Neural progenitor cell (in vitro differentiated cells): Measurements from ENCODE around the gene CDC37L1.

ENCODE experiments used
- CTCF ChIP-seq: fragments of 200-600 bp; sonication (generic); IDR thresholded peaks from 2 replicates; pipeline ENCODE4 v1.5.1; 2017; ENCODE audit warnings: antibody characterized with exemption, mild to moderate bottlenecking
- EZH2 ChIP-seq: fragments of 200-600 bp; sonication (generic); IDR thresholded peaks from 2 replicates; pipeline ENCODE4 v1.6.1; 2017; ENCODE audit warnings: antibody characterized with exemption, mild to moderate bottlenecking, moderate library complexity
- EZH2phosphoT487 ChIP-seq: fragments of 200-600 bp; sonication (generic); IDR thresholded peaks from 2 replicates; pipeline ENCODE4 v1.6.1; 2017; ENCODE audit warnings: antibody characterized with exemption

- TF ChIP-seq CTCF (no peak), EZH2phosphoT487 (no peak), EZH2 (no peak)
These were observed 7.6 kb upstream of the CDC37L1 start for GRCh38 chr9:4671737-4672136.
